Hematopoietic multipotent progenitor cell treated with erythropoietin and hydrocortisone succinate and interleukin-3 and kit ligand, for 15 days (in vitro differentiated cells): ENCODE data around the gene COX20.

Source experiments
- DNase-seq: peaks from one replicate; pipeline ENCODE4 v3.0.0-alpha.2; 2015; ENCODE audit warnings: low spot score

Gene COX20

DNA sequence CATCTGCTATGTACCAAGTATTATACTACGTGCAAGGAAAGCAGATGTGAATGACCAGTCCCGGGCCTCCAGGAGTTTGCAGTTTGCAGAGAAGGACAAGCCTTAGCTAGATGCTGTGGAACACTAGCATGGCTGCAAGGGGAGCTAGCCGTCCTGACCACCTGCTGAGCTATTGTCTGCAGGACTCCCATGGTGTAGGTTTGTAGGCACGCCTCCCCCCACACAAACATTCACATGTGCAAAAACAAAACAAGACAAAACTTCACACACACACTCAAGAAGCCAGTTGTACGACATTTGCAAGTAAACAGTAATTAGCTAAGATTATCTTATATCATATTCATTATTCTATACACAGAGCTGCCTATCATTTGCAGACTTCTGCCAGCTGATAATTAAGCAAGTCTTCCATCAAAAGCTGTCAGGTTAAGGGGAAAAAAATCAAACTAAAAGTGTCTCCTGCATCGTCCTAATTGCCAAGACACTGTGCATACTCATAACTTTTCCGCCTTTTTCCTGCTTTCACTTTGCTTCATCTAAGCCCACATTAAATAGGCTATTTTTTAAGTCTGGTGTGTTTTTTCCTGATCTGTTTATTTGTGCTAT, 39.6 kb downstream of the COX20 start:
- DNase-seq = no peak

DNA sequence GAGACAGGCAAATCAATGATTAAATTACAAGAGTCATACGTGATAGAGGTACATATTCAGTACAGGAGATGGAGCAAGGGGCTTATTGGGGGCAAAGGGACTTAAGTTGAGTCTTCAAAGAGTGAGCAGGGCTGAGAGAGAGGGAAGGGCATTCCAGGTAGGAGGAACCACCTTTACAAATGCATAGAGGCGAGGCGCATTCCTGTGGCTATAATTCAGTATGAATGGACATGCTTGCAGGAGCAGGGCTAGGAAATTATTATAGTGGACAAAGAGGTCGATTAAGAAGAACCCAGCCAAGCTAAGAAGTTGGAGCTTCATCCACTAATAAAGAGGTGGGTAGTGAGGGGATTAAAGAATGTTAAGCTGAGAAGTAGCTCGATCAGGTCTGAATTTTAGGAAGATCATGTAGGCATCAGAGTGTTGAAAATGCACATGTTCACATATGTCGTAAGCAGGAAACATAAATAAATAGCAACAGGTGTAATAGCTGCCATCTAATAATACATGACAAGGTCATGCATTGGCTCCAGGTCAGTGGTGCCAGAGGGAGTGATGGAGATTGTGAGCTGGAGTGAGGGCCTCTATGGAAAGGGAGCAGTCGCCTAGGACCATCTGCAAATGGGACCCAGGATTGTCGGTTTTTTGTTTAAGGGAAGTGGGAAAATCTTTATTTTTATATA, 40.9 kb downstream of the COX20 start:
- DNase-seq = no peak

DNA sequence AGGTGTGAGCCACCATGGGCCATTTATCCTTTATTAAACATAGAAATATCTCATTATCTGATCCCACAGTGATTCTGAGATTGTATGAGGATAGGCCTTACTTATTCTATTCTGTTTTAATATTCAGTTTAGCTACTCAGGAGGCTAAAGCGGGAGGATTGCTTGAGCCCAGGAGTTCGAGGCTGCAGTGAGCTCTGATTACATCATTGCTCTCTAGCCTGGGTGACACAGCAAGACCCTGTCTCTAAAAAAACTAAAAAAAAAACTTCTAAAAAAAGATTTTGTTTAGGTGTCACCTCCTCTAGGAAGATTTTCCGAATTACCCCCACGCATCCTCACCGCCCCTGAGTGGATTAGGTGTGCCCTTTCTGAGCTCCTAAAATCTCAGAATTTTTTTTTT, 43.2 kb downstream of the COX20 start:
- no peak for DNase-seq

DNA sequence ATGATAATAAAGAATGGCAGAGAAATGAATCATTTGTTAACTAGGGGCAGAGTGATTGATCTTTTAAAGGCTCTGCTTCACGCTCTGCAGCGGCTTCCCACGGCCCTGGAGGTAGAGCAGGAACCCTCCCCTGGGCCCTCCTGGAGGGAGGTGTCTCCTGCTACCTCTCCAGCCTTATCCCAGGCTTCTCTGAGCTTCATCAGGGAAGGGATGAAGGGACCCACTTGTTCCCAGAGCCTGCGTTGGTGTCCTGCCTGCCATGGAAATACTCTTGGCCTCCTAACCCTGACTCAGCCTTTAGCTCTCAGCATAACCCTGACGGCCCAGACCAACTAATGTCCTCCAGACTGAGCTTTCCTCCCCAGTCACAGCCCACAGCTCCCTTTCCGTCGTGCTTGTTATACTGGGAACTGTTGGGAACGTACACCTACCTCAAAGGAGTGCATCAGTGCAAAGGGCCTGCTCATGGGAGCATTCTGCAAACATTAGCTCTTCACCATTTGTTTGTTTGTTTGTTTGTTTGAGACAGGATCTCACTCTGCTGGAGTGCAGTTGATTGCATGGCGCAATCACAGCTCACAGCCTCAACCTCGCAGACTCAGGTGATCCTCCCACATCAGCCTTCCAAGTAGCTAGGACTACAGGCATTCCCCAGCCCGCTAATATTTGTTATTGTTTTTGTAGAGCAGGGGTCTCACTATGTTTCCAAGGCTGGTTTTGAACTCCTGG, 46.3 kb downstream of the COX20 start:
- DNase-seq = no peak

DNA sequence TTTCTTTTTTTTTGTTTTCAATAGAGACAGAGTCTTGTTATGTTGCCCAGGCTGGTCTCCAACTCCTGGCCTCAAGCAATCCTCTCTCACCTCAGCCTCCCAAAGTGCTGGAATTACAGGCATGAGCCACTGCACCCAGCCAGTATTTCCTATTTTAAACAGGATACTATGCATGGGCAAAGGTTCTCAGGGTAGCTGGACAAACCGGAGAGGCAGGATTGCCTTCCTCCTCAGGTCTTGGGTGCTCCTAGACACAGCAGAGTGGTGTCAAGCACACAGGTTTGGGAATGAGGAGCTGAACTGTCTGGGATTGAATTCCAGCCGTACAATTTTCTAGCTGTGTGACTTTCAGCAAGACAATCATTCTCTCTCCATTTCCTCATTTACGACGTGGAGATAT, 51.8 kb downstream of the COX20 start:
- DNase-seq = no peak

DNA sequence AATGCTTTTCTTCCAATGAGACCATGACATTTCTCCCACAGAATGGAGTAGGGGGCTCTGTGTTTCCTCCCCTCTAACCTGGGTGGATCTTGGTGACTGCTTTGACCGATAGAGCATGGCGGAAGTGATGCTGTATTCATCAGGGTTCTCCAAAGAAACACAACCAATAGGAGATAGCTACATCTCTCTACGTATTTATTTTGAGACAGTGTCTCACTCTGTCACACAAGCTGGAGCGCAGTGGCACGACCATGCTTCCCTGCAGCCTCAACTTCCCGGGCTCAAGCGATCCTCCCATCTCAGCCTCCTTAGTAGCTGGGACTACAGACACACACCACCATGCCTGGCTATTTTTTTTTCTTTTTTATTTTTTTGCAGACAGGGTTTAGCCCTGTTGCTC, 58.4 kb downstream of the COX20 start:
- no peak for DNase-seq
